Measurements from ENCODE around the gene FANK1. TPM values are rescaled to one million over a fixed set of nuclear protein-coding genes. Genes with fewer than 3 reads are reported as not detected.

FANK1 gene
- total RNA-seq, 1 experiment from 2014 or later, result 0.20 TPM

- DNase-seq (ENCODE audit: extremely low read depth, low read depth), result no peak
Measured at GRCh38 chr10:126057494-126057893, 161.1 kb downstream of the FANK1 start.

- DNase-seq (ENCODE audit: extremely low read depth, low read depth), result no peak
Measured at GRCh38 chr10:126058104-126058503, 161.7 kb downstream of the FANK1 start.

GRCh38 chr10:126058507-126058906, 162.1 kb downstream of the FANK1 start:
- DNase-seq (ENCODE audit: extremely low read depth, low read depth), result no peak

Small RNA genes lying within 50 kb of the gene (small RNA-seq; reads per million reads assigned to genes)
- gene GNG10P1, result 0 reads per million in 2 experiments
- 0 reads per million in 2 experiments for gene RF00017
- gene RNU2-42P, result 0 reads per million in 2 experiments

Other genes starting within 250 kb of the FANK1 start
- not detected in 2 replicates for gene TEX36, start 213.4 kb upstream of the FANK1 start, total RNA-seq (2014; rRNA removed; shearing (Covaris generic))
- gene EDRF1, start 176.9 kb upstream of the FANK1 start, total RNA-seq (2014; rRNA removed; shearing (Covaris generic)), result 21.8 and 24.9 TPM in 2 replicates
- gene MMP21, start 120.7 kb upstream of the FANK1 start, total RNA-seq (2014; rRNA removed; shearing (Covaris generic)), result not detected in 2 replicates
- gene UROS, start 73.3 kb upstream of the FANK1 start, total RNA-seq (2014; rRNA removed; shearing (Covaris generic)), result 50.4 and 55.0 TPM in 2 replicates
- gene BCCIP, start 73.0 kb upstream of the FANK1 start, total RNA-seq (2014; rRNA removed; shearing (Covaris generic)), result 85.3 and 102 TPM in 2 replicates
- gene DHX32, start 15.3 kb upstream of the FANK1 start, total RNA-seq (2014; rRNA removed; shearing (Covaris generic)), result 37.7 and 43.4 TPM in 2 replicates

Data from NCI-H460 (cell line).